ENCODE measurements around the gene PRDM5. TPM values are rescaled to one million over a fixed set of nuclear protein-coding genes. Genes with fewer than 3 reads are reported as not detected.

Gene PRDM5
- total and polyA plus RNA-seq, 10 of the 15 experiments (the other 5 are each of a cell fraction or from before 2014, with no cell fraction given), result 0.07 TPM; not detected in 9

- Histone ChIP-seq H3K4me2 (ENCODE audit: control insufficient read depth, insufficient read depth) (no peak overlapping the region), H3K27ac (ENCODE audit: control insufficient read depth, insufficient read depth) (no peak overlapping the region), H3K4me3 (no peak overlapping the region), H4K20me1 (ENCODE audit: control insufficient read depth, insufficient read depth) (no peaks in the 10 kb centered on the region), H3K4me1 (ENCODE audit: control insufficient read depth, insufficient read depth, low read length) (no peaks in the 10 kb centered on the region), H3K9me3 (replicated peaks; ENCODE audit: control insufficient read depth, insufficient read depth, low read length) (no peaks in the 10 kb centered on the region), H2AFZ (ENCODE audit: control insufficient read depth, low read depth, low read length) (no peak overlapping the region), H3K79me2 (ENCODE audit: control insufficient read depth, insufficient read depth, low read length) (no peaks in the 10 kb centered on the region), H3K36me3 (ENCODE audit: control insufficient read depth in 2 of 2, insufficient read depth in 2 of 2, low read length in 1 of 2) (no peaks in the 10 kb centered on the region), H3K9ac (ENCODE audit: control insufficient read depth, insufficient read depth, low read length) (no peak overlapping the region), H3K27me3 (replicated peaks in 1 of 2; ENCODE audit: control insufficient read depth in 2 of 2, insufficient read depth in 2 of 2, low read length in 1 of 2) (no peaks in the 10 kb centered on the region)
- RAD21 ChIA-PET (ENCODE audit: unreplicated experiment), result no interaction called here
- BruUV-seq (replicated peaks), result no TSS peak
- FAIRE-seq (no peak), DNase-seq (ENCODE audit: low read depth, low spot score) (no peak), ATAC-seq (no peak)
- intact Hi-C loops (cut with micrococcal nuclease; ENCODE audit: unreplicated experiment), result no loop called here
- no peak for TF ChIP-seq JUNB (IDR thresholded peaks at IDR 0.05)
- no peak for TF ChIP-seq ZZZ3 (IDR thresholded peaks at IDR 0.05; ENCODE audit: control insufficient read depth, insufficient read length, low read depth)
- TF ChIP-seq ZBTB40 (IDR thresholded peaks at IDR 0.05; ENCODE audit: borderline replicate concordance), result no peak
- no peak for TF ChIP-seq WRNIP1 (IDR thresholded peaks at IDR 0.05; ENCODE audit: borderline replicate concordance, low read depth, low read length)
- no peak for TF ChIP-seq POU2F2 (IDR thresholded peaks at IDR 0.05; ENCODE audit: borderline replicate concordance, low read depth, low read length)
- no peak for TF ChIP-seq CBX5 (IDR thresholded peaks at IDR 0.05; ENCODE audit: low read depth)
- no peak for TF ChIP-seq GABPA (IDR thresholded peaks at IDR 0.05; ENCODE audit: low read depth)
- no peak for TF ChIP-seq IKZF1 (conservative IDR thresholded peaks at IDR 0.05)
- TF ChIP-seq TCF3 (IDR thresholded peaks at IDR 0.05; ENCODE audit: borderline replicate concordance, insufficient read depth, low read depth, low read length), result no peak
- no peak for TF ChIP-seq RAD51 (IDR thresholded peaks at IDR 0.05)
- no peak for TF ChIP-seq MAX (IDR thresholded peaks at IDR 0.05; ENCODE audit: low read depth, low read length)
- TF ChIP-seq ZNF24 (IDR thresholded peaks at IDR 0.05), result no peak
- no peak for TF ChIP-seq JUND (IDR thresholded peaks at IDR 0.05; ENCODE audit: low read depth, low read length)
- TF ChIP-seq CTCF (IDR thresholded peaks at IDR 0.05 in 2 of 3, conservative IDR thresholded peaks at IDR 0.05 in 1 of 3; ENCODE audit: control insufficient read depth in 2 of 3, extremely low read depth in 1 of 3, insufficient read depth in 1 of 3, low read depth in 3 of 3, low read length in 3 of 3), result no peak
- TF ChIP-seq MTA2 (IDR thresholded peaks at IDR 0.05; ENCODE audit: low read depth), result no peak
- no peak for TF ChIP-seq TCF7 (IDR thresholded peaks at IDR 0.05; ENCODE audit: borderline replicate concordance)
- POLR2A ChIA-PET, result no interaction called here
- WGBS (ENCODE audit: insufficient coverage, insufficient replicate concordance, low lambda C conversion rate, missing lambda C conversion rate), result 0% methylated on average over 2 of the region's 2 CpGs
- in situ Hi-C loops (cut with MboI), result no loop called here
- SMC1A ChIA-PET (ENCODE audit: uncharacterized antibody, unreplicated experiment), result no interaction called here
- CTCF ChIA-PET, result no interaction called here
These were observed 229.6 kb downstream of the PRDM5 start for GRCh38 chr4:120692964-120693363.
